GM04503 (cell line): ENCODE measurements around the gene NPTN.

Source experiments
- DNase-seq: peaks from one replicate; pipeline ENCODE4 v3.0.0-alpha.2; 2012; ENCODE audit warnings: low read depth

Gene NPTN

DNA sequence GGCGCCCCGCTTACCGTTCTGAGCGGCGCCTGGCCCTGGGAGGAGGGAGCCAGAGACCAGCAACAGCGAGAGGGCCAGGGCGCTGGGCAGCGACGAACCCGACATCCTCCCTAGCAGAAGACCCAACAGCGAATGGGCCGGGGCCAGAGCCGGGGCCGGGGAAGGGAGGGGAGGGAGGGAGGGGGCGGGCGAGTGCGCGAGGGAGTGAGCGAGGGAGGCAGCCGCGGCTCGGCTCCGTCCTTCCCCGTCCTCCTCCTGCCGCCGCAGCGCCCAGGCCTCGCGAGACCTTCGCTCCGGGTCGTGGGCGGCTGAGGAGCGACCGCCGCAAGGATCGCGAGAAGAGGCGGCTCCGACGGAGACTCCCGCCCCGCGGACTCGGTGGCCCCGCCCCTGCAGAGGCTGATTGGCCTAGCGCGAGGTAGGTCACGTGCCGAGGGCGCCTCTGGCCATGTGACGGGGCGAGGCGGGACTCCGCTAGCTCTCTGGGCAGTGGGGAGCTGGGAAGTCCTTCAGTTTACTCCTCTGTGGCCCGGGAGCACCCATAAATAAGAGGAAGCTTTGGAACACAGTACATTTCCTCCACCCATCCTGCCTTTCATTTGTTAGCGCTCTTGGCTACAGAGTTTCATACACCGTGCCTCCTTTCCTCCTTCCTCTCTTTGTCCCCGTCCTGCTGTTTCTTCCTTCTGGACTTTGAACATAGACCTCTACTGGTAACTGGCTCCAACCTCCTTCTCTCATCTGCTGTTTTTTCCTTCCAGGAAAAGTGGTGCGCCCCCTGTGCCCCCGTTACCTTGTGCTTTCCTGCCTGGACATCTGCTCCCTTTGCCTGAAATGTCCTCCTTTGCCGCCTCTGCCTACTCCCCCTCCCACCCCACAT, at the start of gene NPTN:
Gene NPTN, minus strand, starts transcription at position 279 of the 880 bp plus-strand sequence. Its CDS starts 174 bp downstream, at position 105.
- DNase-seq, result peak; percentile 84

DNA sequence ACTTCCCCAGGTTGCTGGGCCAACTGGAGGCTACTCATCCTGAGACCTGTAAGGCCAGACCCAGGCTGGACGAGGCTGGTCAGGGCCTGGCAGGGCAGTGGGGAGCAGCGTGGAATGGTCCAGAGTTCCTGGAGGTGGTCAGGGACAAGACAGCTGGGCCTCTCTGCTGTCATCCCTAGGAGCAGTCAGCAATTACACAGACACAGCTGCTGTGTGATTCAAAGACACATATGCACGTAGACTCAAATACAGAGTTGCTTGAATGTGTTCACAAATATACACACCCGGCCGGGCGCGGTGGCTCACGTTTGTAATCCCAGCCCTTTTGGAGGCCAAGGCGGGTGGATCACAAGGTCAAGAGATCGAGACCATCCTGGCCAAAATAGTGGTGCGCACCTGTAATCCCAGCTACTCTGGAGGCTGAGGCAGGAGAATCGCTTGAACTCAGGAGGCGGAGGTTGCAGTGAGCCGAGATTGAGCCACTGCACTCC, 49.5 kb upstream of the NPTN start:
- DNase-seq, result no peak

DNA sequence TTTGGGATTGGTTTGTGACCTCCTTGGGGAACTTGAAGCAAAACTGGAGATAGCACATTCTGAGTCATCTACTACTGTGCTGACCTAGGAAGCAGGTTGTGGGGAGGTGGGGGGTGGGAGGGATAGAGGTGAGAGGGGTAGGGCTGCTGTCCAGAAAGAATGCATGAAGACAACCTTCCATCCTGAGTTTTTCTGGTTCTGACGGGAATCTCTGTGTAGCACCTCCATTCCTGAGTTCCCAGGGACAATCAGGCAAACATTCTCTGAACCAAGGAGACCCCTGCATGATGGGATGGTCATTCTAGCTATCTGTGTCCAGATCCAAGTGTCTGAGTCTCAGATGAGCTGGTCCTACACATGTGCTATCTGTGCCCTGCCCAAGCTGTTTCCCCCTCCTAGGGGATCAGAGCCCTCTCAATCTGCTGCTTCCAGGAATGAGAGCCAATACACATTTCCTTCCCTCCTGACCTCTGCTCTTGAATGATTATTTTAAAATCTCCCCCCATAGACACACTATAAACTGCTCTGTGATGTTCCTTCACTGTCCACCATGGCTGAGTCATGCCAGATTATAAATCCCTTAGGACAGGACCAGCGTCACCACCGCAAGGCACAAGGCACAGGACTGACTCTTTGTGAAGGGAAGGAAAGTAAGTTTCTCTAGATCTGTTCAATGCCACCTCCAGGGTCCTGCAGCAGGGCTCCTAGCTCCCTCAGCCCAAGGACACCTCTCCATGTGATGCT, 48.8 kb upstream of the NPTN start:
- DNase-seq, result no peak

DNA sequence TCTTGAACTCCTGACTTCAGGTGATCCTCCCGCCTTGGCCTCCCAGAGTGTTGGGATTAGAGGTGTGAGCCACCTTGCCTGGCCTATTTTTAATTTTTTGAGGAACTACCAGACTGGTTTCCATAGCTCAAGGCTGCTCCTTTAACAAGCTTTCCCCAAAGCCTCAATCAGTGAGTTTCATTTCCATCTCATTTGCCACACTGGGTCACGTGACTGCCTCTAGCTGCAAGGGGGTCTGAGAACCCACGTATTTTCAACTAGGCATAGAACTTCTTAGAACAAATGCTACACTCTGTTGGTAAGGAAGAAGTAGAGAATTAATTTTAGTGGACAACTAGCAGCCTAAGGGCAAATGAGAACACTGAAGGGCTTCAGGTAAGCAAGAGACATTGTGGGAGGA, 47.9 kb upstream of the NPTN start:
- no peak for DNase-seq

DNA sequence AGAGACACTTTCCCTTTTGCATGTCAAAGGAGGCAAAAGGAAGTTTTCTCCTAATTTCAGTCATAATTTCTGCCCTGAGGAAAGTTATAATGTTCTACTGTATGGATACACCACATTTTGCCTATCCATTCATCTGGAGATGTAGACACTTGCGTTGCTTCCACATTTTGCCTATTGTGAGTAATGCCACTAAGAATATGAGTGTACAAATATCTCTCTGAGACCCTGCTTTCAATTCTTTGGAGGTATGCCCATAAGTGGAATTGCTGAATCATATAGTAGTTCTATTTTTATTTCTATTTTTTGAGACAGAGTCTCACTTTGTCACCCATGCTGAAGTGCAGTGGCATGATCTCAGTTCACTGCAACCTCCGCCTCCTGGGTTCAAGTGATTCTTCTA, 47.4 kb upstream of the NPTN start:
- no peak for DNase-seq

DNA sequence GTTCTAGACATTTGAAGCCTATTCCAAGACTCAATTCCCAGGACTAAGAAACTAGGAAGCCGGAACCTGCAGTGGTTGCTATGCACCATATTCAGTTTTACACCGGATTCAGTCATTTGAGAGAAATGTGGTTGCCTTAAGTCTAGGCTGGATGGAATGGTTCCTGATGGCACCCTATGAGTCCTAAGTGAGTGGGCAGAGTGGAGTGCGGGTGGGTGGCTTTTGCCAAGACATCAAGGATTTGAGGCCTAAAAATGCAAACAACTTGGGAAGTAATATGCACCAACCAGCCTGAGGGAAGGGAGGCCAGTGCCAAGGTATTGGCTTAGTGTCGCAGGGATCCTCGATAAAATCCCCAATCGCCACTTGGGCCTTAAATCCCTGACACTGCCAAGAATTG, 46.8 kb upstream of the NPTN start:
- no peak for DNase-seq

DNA sequence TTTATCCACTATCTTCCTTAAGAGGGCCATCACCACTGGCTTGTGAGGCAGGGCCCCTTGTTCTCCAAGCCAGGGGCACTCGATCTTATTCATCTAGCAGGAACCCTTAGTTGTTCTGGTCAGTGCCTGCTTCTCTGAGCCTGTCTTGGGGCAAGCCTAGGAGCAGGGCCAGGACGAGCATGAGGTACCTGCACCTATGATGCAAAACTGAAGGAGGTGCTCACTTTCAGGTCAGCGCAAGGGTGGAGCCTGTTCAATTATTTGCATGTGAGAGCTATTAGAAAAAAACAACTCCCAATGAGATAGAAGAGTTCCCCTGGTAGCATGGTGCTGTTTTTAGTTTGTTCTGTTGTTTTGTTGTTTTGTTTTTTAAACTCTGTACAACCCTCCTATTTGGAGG, 46.0 kb upstream of the NPTN start:
- no peak for DNase-seq

DNA sequence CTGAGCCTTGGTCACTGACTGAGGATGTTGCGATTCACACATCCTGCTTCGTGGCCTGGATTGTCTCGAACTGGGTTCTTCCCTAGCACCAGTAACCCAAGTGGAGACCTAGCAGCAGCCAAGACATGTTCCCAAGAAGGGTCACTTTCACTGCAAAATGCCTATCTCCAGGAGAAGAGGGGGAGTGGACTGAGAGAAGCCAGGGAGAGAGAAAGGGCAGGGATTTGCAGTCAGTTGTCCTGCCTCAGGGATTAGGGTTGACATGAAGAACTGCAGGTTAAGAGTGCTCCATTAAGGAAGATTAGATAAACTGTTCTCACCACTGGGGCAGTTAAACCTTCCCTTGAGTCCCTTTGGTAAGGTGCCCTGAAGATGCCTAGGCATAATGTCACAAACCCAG, 45.3 kb upstream of the NPTN start:
- no peak for DNase-seq

DNA sequence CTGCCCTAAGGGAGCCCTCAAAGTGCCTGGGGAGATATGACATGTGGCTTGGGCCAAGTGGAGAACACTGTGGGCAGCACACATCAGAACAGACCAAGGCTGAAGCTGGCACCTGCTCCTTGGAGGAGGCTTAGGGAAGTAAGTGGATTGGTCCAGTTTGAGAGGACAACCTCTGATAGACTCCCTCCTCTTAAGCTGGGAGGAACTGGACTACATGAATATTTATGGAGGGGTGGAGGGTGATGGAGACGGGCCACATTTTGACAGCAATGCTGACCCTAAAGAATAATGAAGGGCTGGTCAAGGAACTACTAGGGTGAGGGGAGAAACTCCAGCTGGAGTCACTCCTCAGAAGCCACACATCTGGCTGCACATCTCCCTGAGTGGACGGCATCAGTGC, 44.5 kb upstream of the NPTN start:
- no peak for DNase-seq

DNA sequence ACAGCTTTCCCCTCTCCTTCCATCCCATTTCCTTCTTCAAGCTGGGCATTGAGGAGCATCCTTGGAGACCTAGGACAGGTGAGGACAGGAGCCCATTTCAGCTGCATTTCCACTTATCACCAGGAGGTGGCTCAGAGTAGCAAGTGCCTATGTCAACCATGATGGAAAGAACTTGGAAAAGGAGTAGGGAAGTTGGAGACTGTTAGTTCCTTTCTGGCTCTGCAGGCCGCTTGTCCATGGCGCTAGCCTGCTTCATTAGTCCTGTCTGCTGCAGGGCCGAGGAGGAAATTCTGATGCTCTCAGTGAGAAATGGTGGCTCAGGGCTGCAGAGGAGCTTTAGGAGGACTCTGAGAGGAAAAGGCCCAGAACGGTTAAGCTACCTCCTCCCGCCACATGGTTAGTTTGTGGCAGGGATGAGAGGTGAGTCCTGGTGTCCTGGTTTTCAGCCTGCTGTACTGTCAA, 44.0 kb upstream of the NPTN start:
- DNase-seq, result no peak

DNA sequence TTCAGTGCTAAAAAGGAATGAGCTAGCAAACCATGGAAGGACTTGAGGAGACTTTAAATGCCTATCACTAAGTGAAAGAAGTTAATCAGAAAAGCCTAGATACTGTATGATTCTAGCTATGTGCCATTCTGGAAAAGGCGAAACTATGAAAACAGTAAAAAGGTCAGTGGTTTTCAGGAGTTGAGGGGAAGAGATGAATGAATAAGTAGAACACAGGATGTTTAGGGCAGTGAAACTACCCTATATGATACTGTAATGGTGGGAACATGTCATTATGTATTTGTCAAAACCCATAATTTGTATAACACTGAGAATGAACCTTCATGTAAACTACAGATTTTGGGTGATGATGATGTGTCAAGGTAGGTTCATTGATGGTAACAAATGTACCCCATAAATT, 41.4 kb upstream of the NPTN start:
- DNase-seq, result no peak

DNA sequence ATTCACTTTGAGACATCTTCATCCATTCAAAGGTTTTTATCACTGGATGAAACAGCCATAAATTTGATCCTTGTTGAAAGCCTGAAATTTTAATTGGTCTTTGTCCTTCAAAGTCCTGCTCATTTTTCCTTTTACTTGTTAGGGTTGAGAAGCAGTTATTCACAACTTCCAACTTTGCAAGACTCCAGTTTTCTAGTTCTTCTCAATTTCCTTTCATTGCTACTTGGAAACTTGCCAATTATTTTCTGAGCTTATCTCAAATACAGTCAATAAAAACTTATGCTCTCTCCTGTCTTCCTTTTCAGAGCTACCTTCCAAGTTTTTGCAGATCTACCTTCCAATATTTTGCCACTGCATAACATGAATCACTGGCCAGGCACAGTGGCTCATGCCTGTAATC, 27.3 kb upstream of the NPTN start:
- DNase-seq, result no peak

DNA sequence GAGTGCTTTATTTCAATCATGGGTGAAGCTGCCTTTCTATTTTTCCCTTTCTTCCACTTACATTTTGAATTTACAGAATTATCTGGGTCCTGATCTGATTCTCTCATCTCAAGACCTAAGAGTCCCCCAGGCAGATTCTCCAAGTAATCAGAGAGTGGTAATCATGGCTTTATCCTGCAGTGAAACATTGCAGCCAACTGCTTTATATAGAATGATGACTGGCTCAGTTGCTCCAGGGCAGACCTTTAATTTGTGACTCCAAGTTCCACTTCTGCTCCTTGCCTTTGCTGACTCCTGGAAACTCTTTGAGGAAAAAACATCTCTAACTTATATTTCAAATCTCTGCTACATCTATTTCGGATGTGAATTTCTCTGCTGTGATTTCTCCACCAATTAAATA, 25.5 kb upstream of the NPTN start:
- no peak for DNase-seq

DNA sequence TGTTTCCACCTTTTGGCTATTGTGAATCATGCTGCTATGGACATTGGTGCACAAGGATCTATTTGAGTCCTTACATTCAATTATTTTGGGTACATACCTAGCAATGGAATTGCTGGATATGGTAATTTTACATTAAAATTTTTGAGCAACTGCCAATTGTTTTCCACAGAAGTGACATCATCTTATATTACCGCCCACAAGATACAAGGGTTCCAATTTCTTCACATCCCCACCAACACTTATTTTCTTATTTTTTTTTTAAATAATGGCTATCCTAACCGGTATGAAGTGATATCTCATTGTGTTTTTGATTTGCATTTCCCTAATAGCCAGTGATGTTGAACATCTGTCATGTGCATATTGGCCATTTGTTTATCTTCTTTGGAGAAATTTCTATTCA, 22.5 kb upstream of the NPTN start:
- DNase-seq, result no peak

DNA sequence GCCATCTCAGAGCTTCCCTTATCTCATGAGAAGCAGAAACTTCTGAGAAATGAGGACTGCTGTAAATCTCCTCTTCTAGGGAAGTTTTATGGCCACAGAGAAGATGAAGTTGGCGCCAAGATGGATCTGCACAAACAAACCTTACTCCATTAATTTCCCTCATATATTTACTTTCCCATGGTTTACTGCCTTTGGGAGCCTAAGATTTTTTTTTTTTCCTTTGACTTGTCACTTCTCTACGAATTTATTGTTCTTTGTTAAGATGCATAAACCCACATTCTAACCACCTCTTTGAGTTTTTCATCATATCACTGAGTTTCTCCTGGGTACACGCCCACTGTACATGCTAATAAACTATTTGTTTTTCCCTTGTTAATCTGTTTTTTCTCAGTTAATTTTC, 21.5 kb upstream of the NPTN start:
- DNase-seq, result no peak

DNA sequence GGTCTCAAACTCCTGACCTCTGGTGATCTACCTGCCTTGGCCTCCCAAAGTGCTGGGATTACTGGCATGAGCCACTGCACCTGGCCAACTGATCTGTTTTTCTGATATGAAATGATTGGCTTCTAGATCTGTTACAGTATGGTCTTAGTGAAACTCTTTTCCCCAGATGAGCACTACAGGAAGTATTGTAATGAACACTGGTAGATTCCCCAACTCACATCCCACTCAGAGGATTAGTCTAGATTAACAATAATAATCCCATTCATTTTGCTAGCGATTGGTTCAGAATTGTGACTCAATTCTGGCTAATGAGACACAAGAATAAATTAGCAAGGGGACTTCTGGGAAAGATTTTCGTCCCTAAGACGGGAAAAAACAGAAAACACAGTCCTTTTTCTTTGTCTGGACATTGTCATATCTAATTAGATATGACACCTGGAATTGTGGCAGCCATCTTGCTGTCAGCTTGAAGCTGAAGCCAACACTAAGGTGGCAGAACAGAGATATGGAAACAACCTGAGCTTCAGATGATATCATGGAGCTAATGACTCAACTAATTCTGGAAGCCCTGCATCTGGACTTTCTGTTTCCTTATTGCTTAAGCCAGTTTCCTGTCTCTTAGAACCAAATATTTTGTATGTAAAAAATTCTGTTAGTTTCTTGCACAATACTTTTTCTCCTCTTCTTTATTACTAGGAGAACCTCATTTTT, 17.4 kb upstream of the NPTN start:
- DNase-seq, result no peak

DNA sequence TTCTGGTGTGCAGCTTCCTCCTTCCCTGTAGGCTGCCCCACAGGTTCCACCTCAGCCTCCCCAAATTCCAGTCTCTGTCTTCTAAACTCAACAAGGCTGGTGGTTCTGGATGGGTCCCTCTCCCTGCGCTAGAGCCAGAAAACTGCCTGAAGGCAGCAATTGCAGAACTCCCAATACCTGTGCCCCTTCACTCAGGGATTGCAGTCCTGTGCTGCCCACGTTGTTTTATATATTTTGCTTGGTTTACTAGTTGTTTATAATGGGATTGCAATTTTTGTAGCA, 14.8 kb upstream of the NPTN start:
- DNase-seq, result no peak

DNA sequence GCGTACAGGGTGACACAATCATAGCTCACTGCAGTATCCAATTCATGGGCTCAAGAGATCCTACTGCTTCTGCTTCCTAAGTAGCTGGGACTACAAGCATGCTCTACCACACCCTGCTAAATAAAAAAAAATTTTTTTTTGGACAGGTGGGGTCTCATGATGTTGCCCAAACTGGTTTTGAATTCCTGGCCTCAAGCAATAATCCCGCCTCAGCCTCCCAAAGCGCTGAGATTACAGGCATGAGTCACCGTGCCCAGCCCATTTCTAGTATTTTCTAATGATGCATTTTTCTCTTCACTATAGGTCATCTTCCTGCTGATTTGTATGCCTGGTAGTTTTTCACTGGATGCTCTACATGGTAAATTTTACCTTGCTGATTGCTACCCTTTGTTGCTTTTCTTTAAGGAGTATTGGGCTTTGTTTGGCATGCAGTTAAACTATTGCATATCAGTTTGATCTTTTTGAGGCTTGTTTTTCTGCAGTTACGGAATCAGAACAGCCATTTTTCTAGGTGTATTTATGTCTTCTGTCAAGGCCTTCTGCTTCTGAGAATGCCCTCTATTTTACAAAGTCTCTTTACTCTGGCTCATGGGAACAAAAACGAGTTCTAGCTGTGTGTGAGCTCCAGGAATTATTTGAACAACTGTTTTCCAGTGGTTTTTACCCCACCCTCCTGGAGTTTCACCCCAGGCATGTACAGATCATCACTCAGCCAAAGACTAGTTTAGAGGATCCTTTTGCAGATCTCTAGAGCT, 14.2 kb upstream of the NPTN start:
- DNase-seq, result no peak

DNA sequence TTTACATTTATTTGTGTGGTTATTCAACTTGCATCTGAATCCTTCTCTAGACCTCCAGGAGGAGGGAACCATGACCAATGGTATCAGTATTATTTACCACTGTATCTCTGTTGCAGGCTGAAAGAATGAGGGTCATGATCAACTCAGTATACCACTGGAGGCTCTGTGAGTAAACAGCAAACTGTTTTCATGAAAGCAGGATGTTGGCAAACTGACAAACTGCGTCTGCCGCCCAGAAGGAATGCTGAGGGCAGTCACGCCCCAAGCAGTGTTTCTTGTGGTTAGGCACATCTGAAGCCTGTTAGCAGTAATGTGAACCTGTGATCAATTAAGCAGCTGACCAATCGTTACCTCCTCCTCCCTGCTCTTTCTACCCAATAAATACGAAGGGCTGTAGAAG, 6.3 kb upstream of the NPTN start:
- DNase-seq, result peak; percentile 77

DNA sequence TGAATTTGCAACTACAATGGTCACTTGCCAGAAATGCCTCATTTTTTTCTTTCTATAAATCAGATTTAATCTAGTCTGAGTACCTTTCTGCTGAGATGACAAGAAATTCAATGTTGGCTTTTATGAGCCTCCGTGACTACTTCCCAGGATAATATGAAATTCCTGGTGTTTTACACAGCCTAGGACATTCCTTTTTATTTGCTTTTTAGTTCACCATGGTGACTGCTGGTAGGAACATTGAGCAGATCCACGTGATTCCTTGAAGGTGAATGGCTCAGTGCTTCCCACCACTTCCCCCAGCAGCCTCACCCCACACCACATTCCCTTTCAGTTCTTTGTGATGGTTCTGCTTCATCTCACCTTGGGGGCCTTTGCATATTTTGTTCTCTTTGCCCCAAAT, 4.3 kb upstream of the NPTN start:
- DNase-seq, result peak; percentile 61

DNA sequence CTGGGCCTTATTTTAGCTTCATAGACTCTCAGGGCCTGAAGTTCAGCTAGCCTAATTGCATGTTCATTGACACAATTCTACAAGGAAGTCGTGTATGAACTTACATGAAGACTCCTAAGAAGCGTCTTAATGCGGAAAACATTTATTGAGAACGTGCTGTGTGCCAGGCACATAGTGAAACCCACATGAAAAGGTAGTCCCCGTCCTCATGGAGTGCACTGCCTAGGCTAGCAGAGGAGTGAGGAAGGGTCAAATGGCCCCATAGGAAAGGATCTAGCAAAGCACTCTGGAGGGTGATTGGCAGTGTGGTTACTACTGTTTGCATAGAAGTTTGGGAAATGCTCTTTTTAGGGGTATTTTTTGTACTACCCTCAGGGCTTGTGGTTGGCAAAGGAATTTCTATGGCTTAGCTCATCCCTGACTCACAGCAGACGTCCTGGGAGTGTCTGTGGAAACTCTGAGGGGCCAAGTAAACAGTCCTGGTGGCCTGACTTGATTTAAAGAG, 854 bp upstream of the NPTN start:
- peak; percentile 87 for DNase-seq

DNA sequence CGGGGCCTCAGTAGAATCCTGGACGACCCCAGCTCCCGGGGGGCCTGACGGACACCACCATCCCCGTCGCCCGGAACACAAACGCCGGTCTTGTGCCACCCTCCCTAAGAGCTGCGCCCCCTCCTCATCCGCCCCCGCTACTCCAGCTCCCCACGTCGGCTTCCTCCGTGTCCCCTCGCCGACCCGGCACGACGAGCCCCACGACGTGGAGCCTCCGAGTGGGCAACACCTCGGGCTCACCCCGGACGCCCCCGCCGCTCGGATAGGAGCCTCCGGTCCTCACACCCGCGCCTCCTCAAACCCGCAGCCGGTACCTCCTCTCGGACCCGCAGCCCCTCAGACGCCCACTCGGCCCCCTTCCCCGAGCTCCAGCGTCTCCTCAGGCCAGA, 525 bp downstream of the NPTN start:
- no peak for DNase-seq
